ENCODE data around the gene CCDC3. TPM values are rescaled to one million over a fixed set of nuclear protein-coding genes. Genes with fewer than 3 reads are reported as not detected.

The CCDC3 gene
- total and polyA plus RNA-seq, 4 donors, result 2.2 to 12.3 (median 6.6) TPM

- 61% methylated on average over 20 of the region's 20 CpGs for WGBS
- no peak overlapping the region for H3K4me3 ChIP-seq (ENCODE audit: low read depth in 1 of 3, low read length in 3 of 3)
- H3K4me1 ChIP-seq (ENCODE audit: control insufficient read depth in 4 of 4, insufficient read depth in 4 of 4, low read length in 3 of 4), result peaks cover 0 to 9% (median 2%) of the 10 kb centered on the region in 4 donors
- no peak for TF ChIP-seq TAF1 (conservative IDR thresholded peaks at IDR 0.05)
- TF ChIP-seq EGR1 (IDR thresholded peaks at IDR 0.05; ENCODE audit: low read depth in 2 of 2), result no peak
- TF ChIP-seq REST (IDR thresholded peaks at IDR 0.05), result no peak
- TF ChIP-seq GABPA (IDR thresholded peaks at IDR 0.05 in 1 of 2, conservative IDR thresholded peaks at IDR 0.05 in 1 of 2), result no peak
- TF ChIP-seq ZBTB33 (IDR thresholded peaks at IDR 0.05), result no peak
- TF ChIP-seq NR2F2 (IDR thresholded peaks at IDR 0.05), result no peak
- no peak for TF ChIP-seq CTCF (IDR thresholded peaks at IDR 0.05; ENCODE audit: low read depth, low read length, missing input control)
- TF ChIP-seq ATF3 (IDR thresholded peaks at IDR 0.05), result no peak
- TF ChIP-seq FOXA2 (IDR thresholded peaks at IDR 0.05), result no peak
- TF ChIP-seq FOXA1 (IDR thresholded peaks at IDR 0.05), result no peak
- no peak for TF ChIP-seq SP1 (IDR thresholded peaks at IDR 0.05)
- TF ChIP-seq RAD21 (IDR thresholded peaks at IDR 0.05), result no peak
- no peak for TF ChIP-seq YY1 (IDR thresholded peaks at IDR 0.05)
- TF ChIP-seq HNF4G (IDR thresholded peaks at IDR 0.05), result no peak
- no peak for TF ChIP-seq HNF4A (conservative IDR thresholded peaks at IDR 0.05)
- no peak for TF ChIP-seq RXRA (IDR thresholded peaks at IDR 0.05)
- TF ChIP-seq JUND (IDR thresholded peaks at IDR 0.05), result no peak
- TF ChIP-seq MAX (IDR thresholded peaks at IDR 0.05), result no peak
- no peaks in the 10 kb centered on the region for H3K27me3 ChIP-seq (ENCODE audit: control insufficient read depth in 4 of 4, insufficient read depth in 4 of 4, low read length in 3 of 4)
- no peaks in the 10 kb centered on the region for H3K9me3 ChIP-seq (ENCODE audit: control insufficient read depth in 4 of 4, low read length in 3 of 4)
- DNase-seq (ENCODE audit: low spot score), result no peak
- H3K27ac ChIP-seq (ENCODE audit: low read depth in 1 of 2, low read length in 2 of 2), result no peak overlapping the region
- no peaks in the 10 kb centered on the region for H3K36me3 ChIP-seq (ENCODE audit: control insufficient read depth in 4 of 4, insufficient read depth in 3 of 4, low read depth in 1 of 4, low read length in 3 of 4)
- no peak overlapping the region for H3K9ac ChIP-seq (ENCODE audit: low read depth in 1 of 2, low read length in 2 of 2)
These were observed 152.0 kb downstream of the CCDC3 start for GRCh38 chr10:12849319-12850181.

All from liver (tissue), 9 donors.